HG03469 (cell line): ENCODE data around the gene RAD51AP1.

Experiments
- ATAC-seq: cut with Tn5 transposase; IDR thresholded peaks from one replicate; pipeline ENCODE4 v1.9.1; 2021; ENCODE audit warnings: mild to moderate bottlenecking, moderate library complexity, moderate number of reproducible peaks; ENCODE audit not compliant: unreplicated experiment

Gene RAD51AP1

GRCh38 chr12:4540638-4541037 lies 1.9 kb downstream of the RAD51AP1 start:
- ATAC-seq, result no peak

GRCh38 chr12:4545195-4545594 lies 6.5 kb downstream of the RAD51AP1 start:
- ATAC-seq, result no peak

- ATAC-seq, result no peak
These were observed 13.5 kb downstream of the RAD51AP1 start for GRCh38 chr12:4552191-4552590.

- ATAC-seq, result no peak
These were observed 15.3 kb downstream of the RAD51AP1 start for GRCh38 chr12:4553943-4554342.

GRCh38 chr12:4555804-4556203 lies 17.1 kb downstream of the RAD51AP1 start:
- no peak for ATAC-seq

GRCh38 chr12:4556735-4557530 lies 18.2 kb downstream of the RAD51AP1 start:
- ATAC-seq, result no peak

- ATAC-seq, result no peak
These were observed 18.9 kb downstream of the RAD51AP1 start for GRCh38 chr12:4557586-4557985.

- ATAC-seq, result no peak
These were observed 19.5 kb downstream of the RAD51AP1 start for GRCh38 chr12:4558171-4558570.

- no peak for ATAC-seq
These were observed 23.5 kb downstream of the RAD51AP1 start, which contains the start of gene DYRK4 for GRCh38 chr12:4562034-4562657. DYRK4 (plus strand) TSS chr12:4562208; CDS start chr12:4562246, 38 bp downstream.

GRCh38 chr12:4563336-4563735 lies 24.6 kb downstream of the RAD51AP1 start:
- ATAC-seq, result no peak

- ATAC-seq, result no peak
These were observed 26.1 kb downstream of the RAD51AP1 start for GRCh38 chr12:4564818-4565217.

- ATAC-seq, result no peak
These were observed 27.8 kb downstream of the RAD51AP1 start for GRCh38 chr12:4566474-4566873.

GRCh38 chr12:4567073-4567881 lies 28.6 kb downstream of the RAD51AP1 start:
- ATAC-seq, result peak; percentile 32

GRCh38 chr12:4569261-4569660 lies 30.6 kb downstream of the RAD51AP1 start:
- no peak for ATAC-seq

GRCh38 chr12:4572680-4573079 lies 34.0 kb downstream of the RAD51AP1 start:
- ATAC-seq, result no peak

- no peak for ATAC-seq
These were observed 40.8 kb downstream of the RAD51AP1 start for GRCh38 chr12:4579305-4580102.

- ATAC-seq, result no peak
These were observed 41.6 kb downstream of the RAD51AP1 start for GRCh38 chr12:4580281-4580688.

GRCh38 chr12:4584281-4584680 lies 45.6 kb downstream of the RAD51AP1 start:
- no peak for ATAC-seq

- no peak for ATAC-seq
These were observed 46.2 kb downstream of the RAD51AP1 start for GRCh38 chr12:4584896-4585295.

GRCh38 chr12:4586500-4586899 lies 47.8 kb downstream of the RAD51AP1 start:
- ATAC-seq, result no peak

GRCh38 chr12:4587108-4587507 lies 48.4 kb downstream of the RAD51AP1 start:
- no peak for ATAC-seq
